SK-N-SH (cell line): ENCODE results near the gene VRK2.

ENCODE experiments used
- CHD2 ChIP-seq: fragments of 150-350 bp; IDR thresholded peaks from 2 replicates; pipeline ENCODE4 v1.6.1; 2018; ENCODE audit warnings: low read length; ENCODE audit not compliant: partially characterized antibody
- CTCF ChIP-seq: fragments of 200-600 bp; sonication (generic); IDR thresholded peaks from 2 replicates; pipeline ENCODE4 v1.6.1; 2017; ENCODE audit warnings: antibody characterized with exemption, mild to moderate bottlenecking, moderate library complexity
- EP300 ChIP-seq, 2 experiments: IDR thresholded peaks; 2 replicates each; pipeline versions ENCODE4 v1.4.0 to v1.6.1; 2012; ENCODE audit warnings: borderline replicate concordance in 1 of 2, low read depth in 1 of 2, low read length in 1 of 2
- GATA2 ChIP-seq: sonication (generic); formaldehyde crosslinking; IDR thresholded peaks from 2 replicates; pipeline ENCODE4 v1.5.0; 2020; ENCODE audit warnings: mild to moderate bottlenecking, missing genetic modification reagents
- RAD21 ChIP-seq: IDR thresholded peaks from 2 replicates; pipeline ENCODE4 v1.6.1; 2012; ENCODE audit warnings: mild to moderate bottlenecking, low read length

DNA sequence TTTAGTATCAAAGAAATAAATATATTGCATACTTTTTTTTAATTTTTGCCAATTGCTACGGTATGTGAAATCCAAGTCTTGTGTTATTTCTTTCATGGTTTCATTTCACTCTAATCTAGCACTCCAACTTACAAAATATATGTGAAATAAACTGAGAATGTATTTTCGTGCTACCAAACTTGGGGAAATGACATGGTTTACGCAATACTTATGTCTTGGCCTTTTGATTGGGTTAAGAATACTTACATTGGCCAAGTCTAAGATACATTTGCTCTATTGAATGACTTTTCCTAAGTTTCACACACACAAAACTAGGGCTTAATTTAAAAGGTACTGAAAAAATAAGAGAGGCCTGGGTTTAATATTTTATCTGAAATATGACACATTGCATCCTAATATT is 80.5 kb downstream of the VRK2 start:
- TF ChIP-seq CTCF (no peak), EP300 (IDR thresholded peaks at IDR 0.05; ENCODE audit: borderline replicate concordance in 1 of 2, low read depth in 1 of 2, low read length in 1 of 2) (no peak), CHD2 (no peak), RAD21 (no peak), GATA2 (CRISPR knock-in tag) (no peak)
